ENCODE measurements around the gene TMEM129.

Gene TMEM129

DNA sequence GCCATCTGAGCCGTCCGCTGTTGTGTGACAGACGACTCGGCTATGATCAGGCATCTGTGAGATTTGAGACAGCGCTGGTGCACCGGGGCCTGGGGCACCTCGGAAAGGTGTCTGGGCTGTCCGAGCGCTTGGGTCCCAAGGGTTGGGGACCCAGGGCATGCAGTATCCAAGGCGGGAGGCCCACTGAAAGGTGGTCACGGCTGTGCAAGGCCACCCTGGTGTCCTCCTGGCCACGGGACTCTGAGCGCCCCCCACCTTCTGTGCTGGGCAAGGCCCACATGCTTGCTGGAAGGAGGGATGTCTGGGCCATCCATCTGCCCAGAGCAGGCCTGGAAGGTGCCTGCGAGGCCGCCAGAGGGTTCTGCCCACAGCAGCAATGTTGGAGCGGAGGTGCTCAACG, 20.1 kb upstream of the TMEM129 start:
- no peak for DNase-seq

DNA sequence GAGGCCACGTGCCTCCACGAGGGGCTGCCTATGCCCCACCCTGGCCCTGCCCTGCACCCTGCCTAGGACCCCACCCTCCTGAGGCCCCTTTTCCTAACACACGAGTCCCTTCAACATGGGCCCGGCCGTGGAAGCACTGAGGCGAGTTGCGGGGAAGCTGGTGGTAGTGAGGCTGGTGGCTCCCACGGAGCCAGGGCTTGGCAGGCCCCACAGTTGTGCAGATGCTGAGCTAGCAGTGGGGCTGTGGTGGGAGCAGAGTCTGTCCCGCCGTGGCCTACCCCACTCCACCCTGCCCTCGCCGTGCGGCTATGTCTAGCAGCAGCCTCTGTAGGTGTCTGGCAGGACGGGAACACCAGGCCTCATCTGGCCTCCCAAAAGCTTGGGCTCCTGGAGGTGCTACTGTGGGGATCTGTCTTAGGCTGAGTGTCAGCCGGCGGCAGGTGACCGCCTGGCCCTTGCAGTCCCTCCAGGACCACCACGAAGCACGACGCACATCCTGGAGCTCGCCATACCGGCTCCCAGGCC, 19.0 kb upstream of the TMEM129 start:
- DNase-seq, result no peak

- DNase-seq, result no peak
Observed at GRCh38 chr4:1739358-1739757, 18.2 kb upstream of the TMEM129 start.

DNA sequence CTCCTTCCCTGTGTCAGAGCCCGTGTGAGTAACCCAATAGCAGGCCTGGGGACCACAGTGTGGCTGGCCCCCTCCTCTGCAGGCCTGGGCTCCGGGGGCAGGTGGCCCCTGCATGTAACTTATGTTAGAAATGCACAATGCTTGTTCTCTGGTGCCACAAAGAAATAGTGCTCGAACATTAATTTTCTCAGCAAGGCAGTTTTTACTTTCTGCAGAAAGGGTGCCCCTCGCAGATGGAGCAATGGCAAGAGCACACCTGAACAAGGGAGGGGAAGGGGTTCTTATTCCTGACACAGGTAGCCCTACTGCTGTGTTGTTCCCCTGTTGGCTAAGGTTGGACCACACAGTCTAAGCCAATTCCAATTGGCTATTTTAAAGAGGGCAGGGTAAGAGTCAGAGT, 17.3 kb upstream of the TMEM129 start:
- no peak for DNase-seq

DNA sequence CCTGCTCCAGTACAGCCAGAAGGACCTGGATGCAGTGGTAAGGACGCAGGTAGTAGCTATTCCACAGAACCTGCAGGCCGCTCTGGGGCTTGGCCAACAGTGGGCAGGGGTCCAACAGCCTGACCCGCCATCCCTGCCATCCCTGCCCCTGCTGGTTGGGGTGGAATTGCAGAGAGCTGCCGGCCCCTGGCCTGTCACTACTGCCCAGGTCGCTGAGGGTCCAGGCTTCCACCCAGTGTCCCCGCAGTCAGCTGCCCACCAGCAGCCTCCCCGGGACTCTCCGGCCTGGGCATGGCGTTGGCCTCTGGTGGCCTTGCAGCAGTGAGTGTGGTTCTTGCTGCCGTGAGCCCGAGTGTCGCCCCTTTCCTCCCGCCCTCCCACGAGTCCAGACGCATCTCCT, 16.5 kb upstream of the TMEM129 start:
- DNase-seq, result no peak

DNA sequence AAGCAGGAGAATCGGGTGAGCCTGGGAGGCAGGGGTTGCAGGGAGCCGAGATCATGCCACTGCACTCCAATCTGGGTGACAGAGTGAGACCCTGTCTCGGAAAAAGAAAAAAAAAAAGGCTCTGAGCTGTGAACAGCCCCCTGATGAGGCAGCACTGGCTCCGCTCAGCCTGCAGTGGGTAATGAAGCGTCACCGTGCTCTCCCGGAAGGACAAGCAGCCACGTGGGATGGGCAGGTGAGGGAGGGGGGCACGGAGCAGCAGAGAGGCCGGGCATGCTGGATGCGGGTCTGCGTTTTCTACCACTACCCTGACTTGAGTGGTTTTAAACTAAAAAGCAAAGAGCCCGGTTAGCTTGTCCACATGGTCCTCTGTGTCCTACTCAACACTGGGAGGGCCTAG, 15.7 kb upstream of the TMEM129 start:
- no peak for DNase-seq

DNA sequence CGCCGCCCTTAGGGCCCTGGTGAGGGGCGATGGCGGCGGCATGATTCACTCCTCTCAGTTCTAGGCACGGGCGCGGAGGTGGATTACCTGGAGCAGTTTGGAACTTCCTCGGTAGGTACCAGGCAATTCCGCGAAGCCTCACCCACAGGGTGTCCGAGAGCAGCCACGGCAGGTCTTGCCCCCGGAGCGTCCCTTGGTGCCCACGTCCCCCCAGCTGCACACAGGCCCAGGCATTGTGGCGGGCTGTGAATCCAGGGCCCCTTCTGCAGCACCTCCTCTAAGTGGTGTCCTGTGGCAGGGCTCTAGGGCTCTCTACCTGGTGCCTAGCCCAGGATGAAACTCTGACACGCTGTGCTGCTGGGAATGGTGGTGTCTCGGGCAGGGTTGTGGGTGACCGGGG, 14.1 kb upstream of the TMEM129 start:
- no peak for DNase-seq

DNA sequence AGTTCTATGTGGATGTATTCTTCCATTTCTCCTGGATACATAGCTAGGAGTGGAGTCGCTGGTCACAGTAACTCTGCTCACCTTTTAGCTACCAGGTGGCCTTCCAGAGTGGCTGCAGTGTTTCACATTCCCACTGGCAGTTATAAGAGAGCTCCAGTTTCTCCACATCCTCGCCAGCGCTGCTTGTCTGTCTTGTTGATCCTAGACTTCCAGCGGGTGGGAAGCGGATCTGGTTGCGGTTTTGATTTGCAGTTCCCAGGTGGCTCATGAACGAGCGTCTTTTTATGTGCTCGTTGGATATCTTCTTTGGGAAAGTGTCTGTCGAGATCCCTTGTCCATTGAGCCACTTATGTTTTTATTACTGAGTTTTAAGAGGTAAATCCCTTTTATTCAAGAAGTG, 11.8 kb upstream of the TMEM129 start:
- DNase-seq, result no peak

DNA sequence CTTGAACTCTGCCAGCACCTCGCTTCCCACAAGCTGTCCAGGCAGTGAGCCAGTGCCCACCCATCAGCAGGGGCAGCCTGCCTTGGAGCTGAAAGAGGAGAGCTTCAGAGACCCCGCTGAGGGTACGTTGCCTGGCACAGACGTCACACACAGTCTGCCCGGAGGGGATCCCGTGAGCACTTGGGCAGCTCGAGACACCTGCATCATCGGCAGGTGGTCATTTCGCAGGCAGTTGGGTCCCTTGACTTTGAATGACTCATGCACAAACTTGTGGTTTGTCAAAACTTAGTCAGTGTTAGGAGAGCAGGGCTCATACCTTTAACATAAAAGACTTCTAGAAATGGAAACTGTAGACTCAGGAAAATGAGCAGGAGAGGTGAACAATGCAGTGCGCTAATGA, 10.1 kb upstream of the TMEM129 start:
- no peak for DNase-seq

- no peak for DNase-seq
Observed at GRCh38 chr4:1730532-1731135, 9.5 kb upstream of the TMEM129 start.

- DNase-seq, result no peak
Observed at GRCh38 chr4:1728061-1728980, 7.2 kb upstream of the TMEM129 start.

- peak in 1 of 2 donors; percentile 54 for DNase-seq
Observed at GRCh38 chr4:1727117-1728031, 6.3 kb upstream of the TMEM129 start.

DNA sequence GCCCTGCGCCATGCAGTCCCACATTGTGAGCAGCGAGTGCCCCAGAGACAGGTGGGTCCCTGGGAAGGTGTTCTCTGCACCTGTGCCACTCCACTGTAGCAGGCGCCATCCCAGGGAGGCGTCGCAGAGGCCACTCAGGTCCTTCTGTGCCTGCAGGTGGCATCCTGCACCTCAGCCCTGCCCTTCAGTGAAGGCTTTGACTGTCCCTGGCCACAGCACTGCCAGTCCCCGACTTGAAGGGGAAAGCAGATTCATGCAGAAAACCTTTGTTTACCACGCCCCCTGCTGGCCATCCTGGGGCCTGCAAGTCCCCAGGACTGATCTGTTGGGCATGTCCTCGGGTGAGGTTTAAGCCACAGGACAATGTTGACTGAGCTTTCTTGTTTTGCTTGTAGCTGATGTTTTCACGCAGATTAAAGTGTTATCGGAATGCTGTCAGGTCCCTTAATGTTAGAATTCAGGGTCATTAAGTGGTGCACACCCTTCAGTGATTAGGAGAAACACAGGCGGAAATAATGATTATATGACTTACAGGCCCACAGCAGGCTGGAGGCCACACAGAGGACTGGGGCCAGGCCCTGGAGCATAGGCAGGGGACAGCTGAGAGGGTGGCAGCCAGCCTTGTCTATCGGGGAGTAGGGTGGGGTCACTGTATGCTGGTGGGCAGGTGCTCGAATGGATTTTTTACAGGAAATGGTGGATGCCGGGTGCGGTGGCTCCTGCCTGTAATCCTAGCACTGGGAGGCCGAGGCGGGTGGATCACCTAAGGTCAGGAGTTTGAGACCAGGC, 5.2 kb upstream of the TMEM129 start:
- DNase-seq, result peak; percentile 87 to 89

DNA sequence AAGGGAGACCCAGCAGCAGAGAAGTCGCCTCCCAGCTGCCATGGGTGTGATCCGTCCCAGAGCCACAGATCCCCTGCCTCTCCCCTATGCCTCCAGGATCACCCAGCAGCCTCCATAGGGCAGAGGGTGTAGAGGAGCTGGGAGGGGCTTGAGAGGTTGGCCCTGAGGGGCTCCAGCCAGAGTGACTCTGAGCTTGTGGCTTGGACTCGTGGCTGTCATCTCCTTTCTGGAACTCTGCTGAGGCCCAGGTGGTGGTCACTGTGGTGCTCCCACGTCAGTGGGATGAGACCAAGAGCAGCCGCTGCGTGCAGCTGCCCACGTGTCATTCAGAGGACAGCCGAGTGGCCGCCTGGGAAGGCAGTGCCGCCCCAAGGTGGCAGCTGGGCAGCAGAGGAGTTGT, 4.4 kb upstream of the TMEM129 start:
- DNase-seq, result no peak

DNA sequence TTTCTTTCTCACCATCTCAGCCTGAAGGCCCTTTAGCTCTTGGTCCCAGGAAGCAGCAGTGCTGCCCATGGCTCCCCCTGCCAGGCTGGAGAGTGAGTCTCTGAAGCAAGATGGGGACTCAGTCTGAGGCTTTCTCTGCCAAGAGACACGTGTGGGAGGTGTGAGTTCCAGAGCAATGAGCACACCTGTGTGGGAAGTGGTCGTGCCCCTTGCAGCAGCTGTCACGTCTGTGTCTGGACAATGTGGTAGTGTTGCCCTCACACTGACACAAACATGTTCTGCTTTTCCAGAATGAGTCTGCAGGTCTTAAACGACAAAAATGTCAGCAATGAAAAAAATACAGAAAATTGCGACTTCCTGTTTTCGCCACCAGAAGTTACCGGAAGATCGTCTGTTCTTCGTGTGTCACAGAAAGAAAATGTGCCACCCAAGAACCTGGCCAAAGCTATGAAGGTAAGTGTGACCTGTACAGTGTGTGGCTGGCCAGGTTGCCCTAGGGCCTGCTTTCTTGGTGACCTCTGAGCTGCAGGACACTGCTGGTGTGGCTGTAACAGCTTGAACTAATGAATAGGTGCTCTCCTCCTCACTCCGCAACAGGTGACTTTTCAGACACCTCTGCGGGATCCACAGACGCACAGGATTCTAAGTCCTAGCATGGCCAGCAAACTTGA, 2.1 kb upstream of the TMEM129 start:
- DNase-seq, result peak; percentile 64 to 81

- no peak for DNase-seq
Observed at GRCh38 chr4:1722551-1723118, 1.5 kb upstream of the TMEM129 start.

DNA sequence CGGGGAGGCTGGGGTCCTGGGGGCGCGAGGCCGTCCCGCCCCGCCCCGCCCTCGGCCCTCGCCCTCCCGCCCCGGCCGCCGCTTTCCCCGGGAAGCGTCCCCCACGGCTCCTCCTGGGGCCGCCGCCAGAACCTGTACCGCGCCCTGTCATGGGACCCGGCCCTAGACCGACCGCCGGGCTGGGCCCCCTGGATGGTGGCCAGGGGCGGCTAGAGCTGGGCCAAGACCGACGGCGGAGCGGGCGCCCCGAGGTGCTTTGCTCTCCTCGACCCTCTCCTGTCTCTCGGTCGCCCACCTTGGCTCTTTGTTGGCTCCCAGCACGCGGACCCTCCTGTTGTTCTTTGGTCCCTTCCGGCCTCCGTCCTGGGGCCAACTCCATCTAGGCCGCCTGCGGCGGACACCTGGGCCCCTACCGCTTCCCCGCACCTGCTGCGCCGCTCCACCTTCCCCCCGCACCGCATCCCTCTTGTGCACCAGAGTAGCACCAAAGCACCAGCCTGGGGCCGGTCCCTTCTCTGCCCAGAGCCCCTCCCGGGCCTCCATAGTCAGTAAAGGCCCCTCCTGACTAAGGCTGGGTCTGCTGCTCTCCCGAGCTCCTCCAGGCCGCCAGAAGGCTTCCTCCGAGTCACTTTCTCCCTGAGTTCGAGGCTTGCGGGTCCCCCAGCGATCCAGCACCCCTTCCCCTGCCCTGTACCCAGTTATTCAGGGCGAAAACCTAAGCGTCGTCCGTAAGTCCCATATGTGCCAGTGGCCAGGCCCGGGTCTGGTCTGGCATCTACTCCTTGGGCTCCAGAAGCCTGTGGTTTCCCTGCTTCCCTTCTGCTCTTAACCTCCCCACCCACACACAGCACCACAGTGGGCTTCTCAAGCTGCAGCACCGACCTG, 785 bp upstream of the TMEM129 start:
- no peak for DNase-seq

- DNase-seq, result peak; percentile 39 to 44
Observed at GRCh38 chr4:1720163-1720983, 750 bp downstream of the TMEM129 start.

- no peak for DNase-seq
Observed at GRCh38 chr4:1718095-1718850, 2.9 kb downstream of the TMEM129 start.

Measured in CD4-positive, alpha-beta T cell treated with Interleukin-1 beta for 1 hour (primary cell).